Effector memory CD4-positive, alpha-beta T cell (primary cell): ENCODE data around the gene MACROD2.

Source experiments
- DNase-seq, 3 donors: peaks; one replicate each; pipeline ENCODE4 v3.0.0-alpha.2; 2020
- H3K27ac ChIP-seq: 2 replicates; pipeline ENCODE4 v1.7.0; 2013; ENCODE audit warnings: mild to moderate bottlenecking, low read length, moderate library complexity; ENCODE audit not compliant: insufficient read depth, poor library complexity, severe bottlenecking
- H3K27me3 ChIP-seq: replicated peaks from 2 replicates; pipeline ENCODE4 v1.7.0; 2013; ENCODE audit warnings: mild to moderate bottlenecking, low read length; ENCODE audit not compliant: insufficient read depth, control insufficient read depth, poor library complexity, severe bottlenecking
- H3K36me3 ChIP-seq: 2 replicates; pipeline ENCODE4 v1.7.0; 2013; ENCODE audit warnings: mild to moderate bottlenecking, low read length, moderate library complexity; ENCODE audit not compliant: control insufficient read depth, insufficient read depth
- H3K4me1 ChIP-seq: 2 replicates; pipeline ENCODE4 v1.7.0; 2013; ENCODE audit warnings: low read length, mild to moderate bottlenecking; ENCODE audit not compliant: control insufficient read depth, insufficient read depth, poor library complexity, severe bottlenecking
- H3K4me3 ChIP-seq: 2 replicates; pipeline ENCODE4 v1.7.0; 2013; ENCODE audit warnings: low read length, low read depth, mild to moderate bottlenecking; ENCODE audit not compliant: insufficient read depth, poor library complexity, severe bottlenecking
- H3K9me3 ChIP-seq: 2 replicates; pipeline ENCODE4 v1.7.0; 2013; ENCODE audit warnings: mild to moderate bottlenecking, low read length, moderate library complexity; ENCODE audit not compliant: control insufficient read depth

MACROD2 gene

GRCh38 chr20:14568701-14569100, 573.4 kb downstream of the MACROD2 start:
- Histone ChIP-seq H3K36me3 (no peaks in the 10 kb centered on the region), H3K4me1 (no peaks in the 10 kb centered on the region), H3K27me3 (no peaks in the 10 kb centered on the region), H3K9me3 (no peaks in the 10 kb centered on the region), H3K4me3 (no peak overlapping the region), H3K27ac (no peak overlapping the region)
- no peak for DNase-seq

- Histone ChIP-seq H3K4me1 (no peaks in the 10 kb centered on the region), H3K9me3 (no peaks in the 10 kb centered on the region), H3K27me3 (no peaks in the 10 kb centered on the region), H3K27ac (no peak overlapping the region), H3K4me3 (no peak overlapping the region), H3K36me3 (no peaks in the 10 kb centered on the region)
- no peak for DNase-seq
These were observed 574.3 kb downstream of the MACROD2 start for GRCh38 chr20:14569641-14570040.

GRCh38 chr20:14570811-14571210, 575.5 kb downstream of the MACROD2 start:
- no peak overlapping the region for H3K27ac ChIP-seq

GRCh38 chr20:14573676-14574075, 578.4 kb downstream of the MACROD2 start:
- Histone ChIP-seq H3K36me3 (no peaks in the 10 kb centered on the region), H3K4me3 (no peak overlapping the region), H3K27me3 (no peaks in the 10 kb centered on the region), H3K4me1 (no peaks in the 10 kb centered on the region), H3K9me3 (no peaks in the 10 kb centered on the region), H3K27ac (no peak overlapping the region)
- DNase-seq: no peak

More at GRCh38 chr20:14570811-14571210, 575.5 kb downstream of the MACROD2 start:
- H3K4me1 ChIP-seq: no peaks in the 10 kb centered on the region
- no peak overlapping the region for H3K4me3 ChIP-seq
- H3K9me3 ChIP-seq: no peaks in the 10 kb centered on the region
- DNase-seq: no peak
- H3K36me3 ChIP-seq: no peaks in the 10 kb centered on the region
- no peaks in the 10 kb centered on the region for H3K27me3 ChIP-seq

GRCh38 chr20:14576196-14576877, 581.0 kb downstream of the MACROD2 start:
- no peaks in the 10 kb centered on the region for H3K4me1 ChIP-seq
- no peaks in the 10 kb centered on the region for H3K27me3 ChIP-seq
- H3K4me3 ChIP-seq: no peak overlapping the region
- DNase-seq: no peak
- H3K9me3 ChIP-seq: no peaks in the 10 kb centered on the region
- no peaks in the 10 kb centered on the region for H3K36me3 ChIP-seq
- no peak overlapping the region for H3K27ac ChIP-seq

GRCh38 chr20:14580418-14581074, 585.2 kb downstream of the MACROD2 start:
- H3K4me1 ChIP-seq: no peaks in the 10 kb centered on the region

GRCh38 chr20:14581731-14582130, 586.4 kb downstream of the MACROD2 start:
- Histone ChIP-seq H3K27me3 (no peaks in the 10 kb centered on the region), H3K36me3 (no peaks in the 10 kb centered on the region), H3K9me3 (no peaks in the 10 kb centered on the region), H3K4me1 (no peaks in the 10 kb centered on the region), H3K4me3 (no peak overlapping the region), H3K27ac (no peak overlapping the region)
- DNase-seq: no peak

More at GRCh38 chr20:14580418-14581074, 585.2 kb downstream of the MACROD2 start:
- DNase-seq: no peak
- no peak overlapping the region for H3K27ac ChIP-seq
- no peak overlapping the region for H3K4me3 ChIP-seq
- H3K27me3 ChIP-seq: no peaks in the 10 kb centered on the region
- H3K9me3 ChIP-seq: no peaks in the 10 kb centered on the region
- H3K36me3 ChIP-seq: no peaks in the 10 kb centered on the region

GRCh38 chr20:14582855-14583254, 587.5 kb downstream of the MACROD2 start:
- DNase-seq: no peak
- no peaks in the 10 kb centered on the region for H3K27me3 ChIP-seq

GRCh38 chr20:14583413-14583812, 588.1 kb downstream of the MACROD2 start:
- Histone ChIP-seq H3K9me3 (no peaks in the 10 kb centered on the region), H3K4me1 (no peaks in the 10 kb centered on the region), H3K27ac (no peak overlapping the region), H3K4me3 (no peak overlapping the region), H3K27me3 (no peaks in the 10 kb centered on the region), H3K36me3 (no peaks in the 10 kb centered on the region)
- no peak for DNase-seq

More at GRCh38 chr20:14582855-14583254, 587.5 kb downstream of the MACROD2 start:
- H3K36me3 ChIP-seq: no peaks in the 10 kb centered on the region
- no peak overlapping the region for H3K27ac ChIP-seq
- H3K9me3 ChIP-seq: no peaks in the 10 kb centered on the region
- H3K4me1 ChIP-seq: no peaks in the 10 kb centered on the region
- no peak overlapping the region for H3K4me3 ChIP-seq

- Histone ChIP-seq H3K4me1 (no peaks in the 10 kb centered on the region), H3K9me3 (no peaks in the 10 kb centered on the region), H3K27ac (no peak overlapping the region), H3K4me3 (no peak overlapping the region), H3K36me3 (no peaks in the 10 kb centered on the region), H3K27me3 (no peaks in the 10 kb centered on the region)
- no peak for DNase-seq
These were observed 594.1 kb downstream of the MACROD2 start for GRCh38 chr20:14589383-14589782.
